Measurements from ENCODE around the gene PI4K2B.
"Not testable (repeated sequence)": the region's sequence is repeated elsewhere in the genome, so short reads cannot be mapped to it uniquely, and the experiment has no call there.

Gene PI4K2B

GRCh38 chr4:25308306-25308705 lies 74.5 kb downstream of the PI4K2B start:
- DNase-seq: no peak

- DNase-seq: no peak
These were observed 74.9 kb downstream of the PI4K2B start for GRCh38 chr4:25308761-25309160.

- no peak for DNase-seq
These were observed 76.4 kb downstream of the PI4K2B start for GRCh38 chr4:25310066-25310802.

GRCh38 chr4:25310803-25311166 lies 77.0 kb downstream of the PI4K2B start:
- DNase-seq: no peak

GRCh38 chr4:25312496-25313200 lies 78.8 kb downstream of the PI4K2B start, which contains the start of gene ZCCHC4:
Gene ZCCHC4 (plus strand): TSS chr4:25312774. CDS start chr4:25312810, 36 bp downstream.
- DNase-seq: peak; percentile 56

- no peak for DNase-seq
These were observed 79.5 kb downstream of the PI4K2B start for GRCh38 chr4:25313201-25313895.

GRCh38 chr4:25320336-25320735 lies 86.5 kb downstream of the PI4K2B start:
- DNase-seq: no peak

GRCh38 chr4:25320773-25321172 lies 86.9 kb downstream of the PI4K2B start:
- DNase-seq: no peak

- DNase-seq: no peak
These were observed 87.9 kb downstream of the PI4K2B start for GRCh38 chr4:25321703-25322102.

GRCh38 chr4:25328463-25328862 lies 94.6 kb downstream of the PI4K2B start:
- DNase-seq: not testable (repeated sequence)

All from NCI-H187 treated with DMSO at 0.1 percent for 48 hours (cell line).